HK-2 (cell line): ENCODE data around the gene KRT10.
"Not testable (repeated sequence)": the region's sequence is repeated elsewhere in the genome, so short reads cannot be mapped to it uniquely, and the experiment has no call there.

Experiments
- DNase-seq: peaks from one replicate; pipeline ENCODE4 v3.0.0-alpha.2; 2018; ENCODE audit not compliant: unreplicated experiment

KRT10 gene

GRCh38 chr17:40832840-40833239, 10.4 kb upstream of the KRT10 start:
- no peak for DNase-seq

DNA sequence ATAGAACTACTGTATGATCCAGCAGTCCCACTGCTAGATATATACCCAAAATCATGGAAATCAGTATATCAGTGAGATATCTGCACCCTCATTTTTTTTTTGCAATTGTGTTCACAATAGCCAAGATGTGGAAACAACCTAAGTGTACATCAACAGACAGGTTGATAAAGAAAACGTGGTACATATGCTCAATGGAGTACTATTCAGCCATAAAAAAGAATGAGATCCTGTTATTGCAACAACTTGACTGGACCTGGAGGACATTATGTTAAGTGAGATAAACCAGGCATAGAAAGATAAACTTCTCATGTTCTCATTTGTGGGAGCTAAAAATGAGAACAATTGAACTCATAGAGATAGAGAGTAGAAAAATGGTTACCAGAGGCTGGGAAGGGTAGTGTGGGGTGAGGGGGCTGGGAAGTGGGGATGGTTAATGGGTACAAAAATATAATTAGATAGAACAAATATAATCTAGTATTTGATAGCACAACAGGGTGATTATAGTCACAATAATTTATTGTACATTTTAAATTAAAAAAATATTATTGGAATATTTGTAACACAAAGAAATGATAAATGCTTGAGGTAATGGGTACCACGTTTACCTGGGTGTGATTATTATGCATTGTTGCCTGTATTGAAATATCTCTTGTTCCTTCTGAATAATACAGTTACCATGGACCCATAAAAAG, 7.8 kb upstream of the KRT10 start:
- no peak for DNase-seq

GRCh38 chr17:40828454-40829044, 6.1 kb upstream of the KRT10 start:
- DNase-seq, result no peak

DNA sequence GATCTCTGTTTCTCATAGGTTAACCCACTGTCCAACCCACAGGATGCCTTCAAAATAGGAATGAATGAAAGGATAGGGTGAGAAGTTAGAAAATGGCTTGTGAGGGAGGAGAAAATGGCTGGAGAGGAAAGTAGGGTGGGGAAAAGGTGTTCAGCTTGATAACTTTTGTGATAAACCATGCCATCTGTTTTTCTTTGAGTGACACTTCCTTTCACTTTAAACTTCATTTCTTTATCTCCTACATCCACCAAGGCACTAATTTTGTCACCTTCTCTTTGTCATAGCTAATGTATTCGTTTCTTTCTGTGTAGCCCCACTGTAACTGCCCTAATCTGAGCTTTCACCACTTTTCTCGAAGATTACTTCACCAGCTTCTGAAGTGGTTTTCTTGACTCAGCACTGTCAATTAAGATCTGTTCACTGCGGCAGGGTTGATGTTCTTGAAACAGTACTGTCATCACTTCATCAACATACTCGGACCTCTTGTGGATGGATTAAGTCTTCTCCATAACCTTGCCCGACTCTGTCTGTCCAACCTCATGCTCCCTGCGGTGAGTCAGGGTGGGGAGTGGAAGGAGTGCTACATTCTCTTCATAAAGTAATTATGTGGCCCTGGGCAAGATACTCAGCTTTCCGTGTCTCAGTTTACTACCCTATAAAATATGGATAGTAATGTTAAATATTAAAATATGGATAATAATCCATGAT, 5.5 kb upstream of the KRT10 start:
- DNase-seq, result peak; percentile 18

- DNase-seq, result no peak
Observed at GRCh38 chr17:40825599-40825998, 3.2 kb upstream of the KRT10 start.

DNA sequence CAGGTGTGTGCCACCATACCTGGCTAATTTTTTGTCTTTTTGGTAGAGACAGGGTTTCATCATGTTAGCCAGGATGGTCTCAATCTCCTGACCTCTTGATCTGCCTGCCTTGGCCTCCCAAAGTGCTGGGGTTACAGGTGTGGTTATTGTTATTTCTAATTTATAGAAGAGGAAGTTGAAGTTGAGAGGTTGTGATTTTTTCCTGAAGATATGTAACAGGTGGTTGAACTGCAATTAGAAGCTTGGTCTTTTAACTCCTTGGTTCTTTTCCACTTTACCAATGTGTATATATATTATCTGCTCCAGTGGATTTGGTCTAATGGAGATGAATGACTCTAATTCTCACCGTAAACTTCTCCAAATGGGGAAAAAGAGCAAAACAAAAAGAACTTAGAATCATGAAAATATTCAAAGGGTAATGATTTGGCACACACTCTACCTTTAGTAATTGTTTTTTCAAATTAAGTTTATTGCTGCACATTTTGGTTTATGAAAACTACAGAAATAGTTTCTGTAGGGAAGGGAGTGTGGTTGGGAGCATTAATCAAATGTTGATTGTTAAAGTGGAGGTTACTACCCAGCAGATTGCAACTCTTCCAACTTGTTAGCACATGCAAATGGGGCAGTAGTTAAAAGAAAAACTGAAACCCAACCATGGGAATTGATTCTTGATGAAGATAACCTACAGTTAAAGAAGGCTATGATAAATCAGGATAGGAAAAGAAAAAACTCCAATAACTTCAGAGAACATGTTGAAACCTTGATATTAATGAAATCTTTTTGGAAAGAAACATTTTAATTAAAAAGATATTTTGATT, 1.8 kb upstream of the KRT10 start:
- DNase-seq, result no peak

DNA sequence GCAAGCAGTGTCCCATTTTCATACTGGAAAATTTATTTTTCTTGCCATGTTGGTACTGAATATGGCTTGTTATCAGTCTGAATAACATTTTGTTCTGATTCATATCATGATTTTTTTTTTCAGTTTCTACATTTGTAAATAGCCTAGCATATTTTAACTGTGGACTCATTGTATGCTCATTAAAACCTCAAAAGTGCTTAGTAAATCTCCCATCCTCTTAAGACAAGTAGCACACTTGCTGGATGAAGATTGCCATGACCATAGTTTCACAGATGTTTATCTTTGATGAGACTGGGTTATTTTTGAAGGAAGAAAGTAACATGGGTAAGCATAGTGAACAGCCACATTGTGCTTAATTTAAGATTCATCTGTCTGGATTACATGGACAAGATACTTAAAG, 878 bp downstream of the KRT10 start:
- DNase-seq, result no peak

GRCh38 chr17:40820228-40820838, 2.1 kb downstream of the KRT10 start:
- DNase-seq, result no peak

GRCh38 chr17:40819528-40820125, 2.8 kb downstream of the KRT10 start:
- no peak for DNase-seq

DNA sequence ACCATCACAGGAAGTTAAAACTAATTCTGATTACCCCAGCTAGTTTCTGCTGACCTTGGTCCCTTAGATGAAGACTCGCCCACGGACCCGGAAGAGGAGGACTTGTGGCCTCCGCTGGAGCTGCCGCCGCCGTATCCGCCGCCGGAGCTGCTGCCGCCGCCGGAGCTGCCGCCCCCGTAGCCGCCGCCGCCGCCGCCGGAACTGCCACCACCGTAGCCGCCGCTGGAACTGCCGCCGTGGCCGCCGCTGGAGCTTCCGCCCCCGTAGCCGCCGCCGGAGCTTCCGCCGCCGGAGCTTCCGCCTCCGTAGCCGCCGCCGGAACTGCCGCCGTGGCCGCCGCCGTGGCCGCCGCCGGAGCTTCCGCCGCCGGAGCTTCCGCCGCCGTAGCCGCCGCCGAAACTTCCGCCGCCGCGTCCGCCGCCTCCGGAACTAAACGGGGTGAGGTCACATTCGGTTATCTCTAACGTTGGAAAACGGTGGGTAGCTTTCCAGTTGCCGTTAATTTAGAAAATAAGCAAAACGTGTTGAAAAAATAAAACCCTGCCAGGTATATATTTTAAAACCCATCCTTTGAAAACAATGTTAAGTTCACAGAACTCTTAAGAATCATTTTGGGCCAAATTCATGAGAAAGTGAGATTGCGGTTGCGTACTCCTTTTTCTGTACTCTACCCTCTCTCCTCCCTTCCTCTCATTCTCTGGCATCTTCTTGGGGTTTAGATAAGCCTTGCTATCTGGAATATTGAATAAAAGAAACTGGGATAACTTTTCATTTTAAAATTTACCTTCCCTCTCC, 3.5 kb downstream of the KRT10 start:
- peak; percentile 84 for DNase-seq

DNA sequence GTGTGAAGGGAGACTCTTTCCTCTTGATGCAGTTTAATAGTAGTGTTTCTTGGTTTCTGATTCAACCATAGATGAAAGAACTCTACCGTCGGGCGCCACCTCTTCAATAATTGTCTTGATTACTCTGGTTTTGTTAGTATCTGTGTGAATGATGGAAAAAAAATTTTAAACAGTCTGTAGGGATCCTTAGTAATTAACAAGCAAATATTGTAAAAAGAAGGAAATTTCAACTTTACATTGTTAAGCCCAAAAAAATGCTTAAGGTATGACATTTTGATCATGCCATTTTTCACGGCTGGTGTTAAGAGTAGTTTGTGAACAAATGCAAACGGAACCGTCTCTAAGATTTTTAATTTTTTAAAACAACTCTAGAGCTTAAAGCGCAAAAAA, 4.1 kb downstream of the KRT10 start:
- DNase-seq, result no peak

DNA sequence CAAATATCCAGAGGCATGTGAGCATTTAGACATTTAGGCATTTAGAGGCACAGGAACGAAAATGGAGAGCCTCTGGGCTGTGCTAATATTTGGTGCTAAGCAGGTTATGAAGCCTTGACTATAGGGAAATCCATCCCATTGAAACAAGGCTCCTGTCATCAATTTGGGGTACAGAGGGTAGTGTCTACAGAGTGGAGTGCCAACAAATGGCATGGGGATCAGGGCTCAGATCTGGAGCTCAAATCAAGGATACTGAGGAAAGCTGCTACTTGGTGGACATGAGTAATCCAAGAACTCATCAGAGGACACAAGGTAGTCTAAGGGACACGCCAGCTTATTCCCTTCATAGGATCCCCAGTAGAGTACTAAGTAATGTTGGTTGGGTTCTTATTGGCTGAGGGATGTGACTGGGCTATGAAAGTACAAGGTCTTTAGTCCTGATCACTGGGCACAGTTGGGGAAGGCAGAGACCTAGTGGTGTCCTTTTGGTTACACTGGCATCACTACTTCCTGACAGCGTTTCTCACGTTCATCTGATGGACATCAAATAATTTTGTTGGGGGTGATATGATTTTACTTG, 5.2 kb downstream of the KRT10 start:
- no peak for DNase-seq

DNA sequence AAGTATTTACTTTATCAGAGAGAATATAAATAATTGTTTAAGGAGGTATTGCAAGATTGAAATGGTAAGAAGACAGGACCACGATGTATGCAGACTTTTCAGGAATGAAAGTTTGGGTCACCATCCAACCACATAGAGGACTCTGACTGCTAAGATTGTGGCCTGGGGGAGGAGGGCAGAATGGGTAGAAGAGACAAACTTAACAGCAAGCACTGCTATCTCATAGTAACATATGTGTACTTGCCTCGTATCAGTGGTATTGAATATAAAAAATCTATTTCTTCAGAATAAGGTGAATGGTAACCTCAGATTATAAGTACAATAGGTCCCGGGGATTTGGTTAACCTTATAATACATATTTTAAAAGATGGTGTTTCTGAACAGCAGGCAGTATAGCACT, 5.8 kb downstream of the KRT10 start:
- DNase-seq, result no peak

DNA sequence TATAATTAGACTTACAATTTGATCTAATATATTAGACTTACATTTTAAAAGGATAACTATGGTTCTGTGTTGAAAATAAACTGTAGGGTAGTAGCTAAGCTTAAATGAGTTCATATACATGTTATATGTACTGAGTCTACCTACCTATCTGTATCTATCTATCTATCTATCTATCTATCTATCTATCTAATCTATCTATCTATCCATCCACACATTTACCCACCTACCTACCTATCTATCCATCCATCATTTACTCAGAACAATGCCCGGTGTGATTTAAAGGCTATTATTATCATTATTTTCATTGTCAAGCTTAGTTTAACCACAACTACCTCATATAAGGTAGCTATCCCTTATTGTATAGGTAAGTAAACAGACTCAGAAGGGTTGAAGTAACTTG, 7.0 kb downstream of the KRT10 start:
- DNase-seq, result no peak

GRCh38 chr17:40814657-40815056, 7.8 kb downstream of the KRT10 start:
- DNase-seq, result not testable (repeated sequence)

DNA sequence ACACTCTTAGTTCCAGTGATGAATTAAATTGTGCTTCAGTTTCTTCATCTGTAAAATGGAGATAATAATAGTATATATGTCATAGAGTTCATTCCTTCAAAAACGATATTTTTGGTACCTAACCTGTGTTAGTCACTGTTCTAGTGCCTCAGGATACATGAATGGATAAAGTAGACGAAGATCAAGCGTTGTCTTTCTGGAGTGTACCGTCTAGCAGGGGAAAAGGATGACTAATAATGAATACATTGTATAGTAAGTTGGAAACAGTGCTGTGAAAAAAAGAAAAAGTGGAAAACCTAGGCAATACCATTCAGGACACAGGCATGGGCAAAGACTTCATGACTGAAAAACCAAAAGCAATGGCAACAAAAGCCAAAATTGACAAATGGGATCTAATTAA, 8.6 kb downstream of the KRT10 start:
- no peak for DNase-seq

- no peak for DNase-seq
Observed at GRCh38 chr17:40812639-40813038, 9.8 kb downstream of the KRT10 start.

- DNase-seq, result no peak
Observed at GRCh38 chr17:40810494-40810893, 11.9 kb downstream of the KRT10 start.

- DNase-seq, result no peak
Observed at GRCh38 chr17:40809721-40810421, 12.5 kb downstream of the KRT10 start.

- DNase-seq, result no peak
Observed at GRCh38 chr17:40806131-40806530, 16.3 kb downstream of the KRT10 start.
